ENCODE data around the gene MAP2K6.

GRCh38 chr17:69452664-69453260 lies 38.3 kb downstream of the MAP2K6 start:
- TF ChIP-seq, protein P1, sequence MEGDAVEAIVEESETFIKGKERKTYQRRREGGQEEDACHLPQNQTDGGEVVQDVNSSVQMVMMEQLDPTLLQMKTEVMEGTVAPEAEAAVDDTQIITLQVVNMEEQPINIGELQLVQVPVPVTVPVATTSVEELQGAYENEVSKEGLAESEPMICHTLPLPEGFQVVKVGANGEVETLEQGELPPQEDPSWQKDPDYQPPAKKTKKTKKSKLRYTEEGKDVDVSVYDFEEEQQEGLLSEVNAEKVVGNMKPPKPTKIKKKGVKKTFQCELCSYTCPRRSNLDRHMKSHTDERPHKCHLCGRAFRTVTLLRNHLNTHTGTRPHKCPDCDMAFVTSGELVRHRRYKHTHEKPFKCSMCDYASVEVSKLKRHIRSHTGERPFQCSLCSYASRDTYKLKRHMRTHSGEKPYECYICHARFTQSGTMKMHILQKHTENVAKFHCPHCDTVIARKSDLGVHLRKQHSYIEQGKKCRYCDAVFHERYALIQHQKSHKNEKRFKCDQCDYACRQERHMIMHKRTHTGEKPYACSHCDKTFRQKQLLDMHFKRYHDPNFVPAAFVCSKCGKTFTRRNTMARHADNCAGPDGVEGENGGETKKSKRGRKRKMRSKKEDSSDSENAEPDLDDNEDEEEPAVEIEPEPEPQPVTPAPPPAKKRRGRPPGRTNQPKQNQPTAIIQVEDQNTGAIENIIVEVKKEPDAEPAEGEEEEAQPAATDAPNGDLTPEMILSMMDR (IDR thresholded peaks at IDR 0.05) = no peak
- TF ChIP-seq POLR2A (IDR thresholded peaks at IDR 0.05) = no peak

All from heart left ventricle (tissue), 13 donors.